AG04449 (cell line): ENCODE results near the gene SRPK2.
A peak's percentile ranks its signal among the peaks of the same experiment; 100 is the strongest.

Experiments used
- CTCF ChIA-PET: fragments of 350-600 bp; formaldehyde crosslinking; extraction: SDS; loops from one replicate; lab custom pipeline; 2021; ENCODE audit warnings: antibody characterized with exemption; lab: Yijun Ruan, JAX
- POLR2A ChIA-PET: fragments of 400-600, 350-600 bp; formaldehyde crosslinking; extraction: SDS; loops from one replicate; lab custom pipeline; 2020; ENCODE audit warnings: antibody characterized with exemption, inconsistent platforms; lab: Yijun Ruan, JAX
- DNase-seq: peaks from one replicate; pipeline ENCODE4 v3.0.0-alpha.2; 2010; ENCODE audit warnings: low read depth, low spot score
- H3K4me3 ChIP-seq: 2 replicates; pipeline ENCODE4 v1.5.1; 2011; ENCODE audit warnings: low read depth, mild to moderate bottlenecking, control low read depth, low read length
- CTCF ChIP-seq: IDR thresholded peaks from one replicate; pipeline ENCODE4 v1.5.1; 2011; ENCODE audit warnings: mild to moderate bottlenecking, moderate library complexity, low read length, control low read depth, inconsistent platforms; ENCODE audit not compliant: insufficient read depth; ENCODE audit errors: missing control alignments

The SRPK2 gene

GRCh38 chr7:105151152-105151551 lies 237.6 kb downstream of the SRPK2 start:
- POLR2A ChIA-PET = no interaction called here
- no peak for TF ChIP-seq CTCF
- CTCF ChIA-PET = interaction anchor here (1.2 to 3.3 kb wide), 2 partner anchors 9 to 99 kb away, joined by 4 to 26 read pairs; no protein-coding TSS in a partner anchor

GRCh38 chr7:105149827-105150226 lies 238.9 kb downstream of the SRPK2 start:
- no peak for DNase-seq
- ChIA-PET POLR2A (no interaction called here), CTCF (no interaction called here)
- H3K4me3 ChIP-seq = no peak overlapping the region
- TF ChIP-seq CTCF = no peak

More at GRCh38 chr7:105151152-105151551, 237.6 kb downstream of the SRPK2 start:
- DNase-seq = no peak
- no peak overlapping the region for H3K4me3 ChIP-seq

- no peak overlapping the region for H3K4me3 ChIP-seq
- peak; percentile 16 for DNase-seq
- peak; percentile 58 for TF ChIP-seq CTCF
- ChIA-PET CTCF (interaction anchor here (0.7 to 4.5 kb wide), 13 partner anchors 9 to 346 kb away, joined by 3 to 26 read pairs (median 4); no protein-coding TSS in a partner anchor), POLR2A (no interaction called here)
These were observed 247.7 kb downstream of the SRPK2 start for GRCh38 chr7:105141068-105141467.

GRCh38 chr7:105139381-105139780 lies 249.3 kb downstream of the SRPK2 start:
- CTCF ChIA-PET = interaction anchor here (1.4 to 4.5 kb wide), 3 partner anchors 13 to 348 kb away, joined by 4 to 26 read pairs (median 13); no protein-coding TSS in a partner anchor
- no peak for TF ChIP-seq CTCF
- POLR2A ChIA-PET = no interaction called here
- no peak for DNase-seq
- no peak overlapping the region for H3K4me3 ChIP-seq

- no peak overlapping the region for H3K4me3 ChIP-seq
- CTCF ChIA-PET = no interaction called here
- no peak for TF ChIP-seq CTCF
- DNase-seq = no peak
- POLR2A ChIA-PET = no interaction called here
These were observed 250.8 kb downstream of the SRPK2 start for GRCh38 chr7:105137898-105138297.

- CTCF ChIA-PET = interaction anchor here (0.8 to 1.8 kb wide), 3 partner anchors 8 to 26 kb away, joined by 3 to 5 read pairs (median 3); no protein-coding TSS in a partner anchor
These were observed 252.5 kb downstream of the SRPK2 start for GRCh38 chr7:105136221-105136620.

More at GRCh38 chr7:105136221-105136620, 252.5 kb downstream of the SRPK2 start:
- peak; percentile 5 for TF ChIP-seq CTCF
- POLR2A ChIA-PET = no interaction called here
- DNase-seq = no peak
- no peak overlapping the region for H3K4me3 ChIP-seq
